SK-N-SH (cell line): ENCODE results near the gene HIGD1C. TPM values are rescaled to one million over a fixed set of nuclear protein-coding genes. Genes with fewer than 3 reads are reported as not detected.

Source experiments
- CTCF ChIA-PET: fragments of 300-600, 350-600 bp; formaldehyde crosslinking; extraction: SDS; loops from one replicate; lab custom pipeline; 2021; lab: Yijun Ruan, JAX
- POLR2A ChIA-PET: fragments of 350-600 bp; sonication (Branson Sonifier 250); formaldehyde crosslinking; extraction: SDS; loops from one replicate; lab custom pipeline; 2020; ENCODE audit warnings: antibody characterized with exemption, inconsistent platforms; lab: Yijun Ruan, JAX
- DNase-seq: peaks from one replicate; pipeline ENCODE4 v3.0.0; 2012
- H2AFZ ChIP-seq: fragments of 200-600 bp; sonication (generic); 2 replicates; pipeline ENCODE4 v1.8.1; 2016; ENCODE audit warnings: antibody characterized with exemption, mild to moderate bottlenecking, low read depth
- H3F3A ChIP-seq: fragments of 200-600 bp; sonication (generic); replicated peaks from 2 replicates; pipeline ENCODE3; 2016; ENCODE audit warnings: antibody characterized with exemption, mild to moderate bottlenecking; ENCODE audit not compliant: insufficient read depth
- H3K27ac ChIP-seq, 2 experiments: fragments of 200-500 bp in 1 of 2; fragments of 200-600 bp in 1 of 2; sonication (Bioruptor generic) in 1 of 2; sonication (generic), shearing (Covaris generic) in 1 of 2; 2 replicates each; pipeline versions ENCODE4 v1.5.1 to v1.6.1; 2014 to 2016; ENCODE audit warnings: low read depth in 2 of 2, inconsistent platforms in 1 of 2, low read length in 1 of 2, mild to moderate bottlenecking in 1 of 2, mixed read lengths in 1 of 2
- H3K27me3 ChIP-seq: fragments of 200-600 bp; sonication (generic), shearing (Covaris generic); 2 replicates; pipeline ENCODE4 v1.6.1; 2016; ENCODE audit warnings: mixed run types; ENCODE audit not compliant: insufficient read depth
- H3K36me3 ChIP-seq, 2 experiments: fragments of 200-500 bp in 1 of 2; fragments of 200-600 bp in 1 of 2; sonication (Bioruptor generic) in 1 of 2; sonication (generic) in 1 of 2; replicated peaks in 1 of 2; 2 replicates each; pipeline versions ENCODE3 to v1.5.1; 2014 to 2016; ENCODE audit warnings: low read length in 1 of 2, mild to moderate bottlenecking in 1 of 2; ENCODE audit not compliant: insufficient read depth in 2 of 2, control insufficient read depth in 1 of 2
- H3K4me1 ChIP-seq, 2 experiments: fragments of 200-500 bp in 1 of 2; fragments of 200-600 bp in 1 of 2; sonication (Bioruptor generic) in 1 of 2; sonication (generic), shearing (Covaris generic) in 1 of 2; 2 replicates each; pipeline versions ENCODE4 v1.5.1 to v1.6.1; 2014 to 2016; ENCODE audit warnings: low read depth in 1 of 2, low read length in 1 of 2, mixed run types in 1 of 2; ENCODE audit not compliant: insufficient read depth in 2 of 2, control insufficient read depth in 1 of 2
- H3K4me2 ChIP-seq: fragments of 200-600 bp; sonication (generic), shearing (Covaris generic); 2 replicates; pipeline ENCODE4 v1.6.1; 2017; ENCODE audit warnings: mixed run types
- H3K4me3 ChIP-seq, 2 experiments: fragments of 200-500 bp in 1 of 2; fragments of 200-600 bp in 1 of 2; sonication (Bioruptor generic) in 1 of 2; sonication (generic), shearing (Covaris generic) in 1 of 2; 2 replicates each; pipeline versions ENCODE4 v1.5.1 to v1.8.1; 2014 to 2016; ENCODE audit warnings: low read depth in 2 of 2, inconsistent platforms in 1 of 2, low read length in 1 of 2, mild to moderate bottlenecking in 1 of 2, mixed read lengths in 1 of 2, moderate library complexity in 1 of 2
- H3K79me2 ChIP-seq: fragments of 200-600 bp; sonication (generic); 2 replicates; pipeline ENCODE4 v1.8.1; 2017; ENCODE audit warnings: mild to moderate bottlenecking; ENCODE audit not compliant: insufficient read depth
- H3K9ac ChIP-seq: fragments of 200-600 bp; sonication (generic); 2 replicates; pipeline ENCODE4 v1.6.1; 2017; ENCODE audit warnings: mixed run types
- H3K9me2 ChIP-seq: fragments of 200-600 bp; sonication (generic); 2 replicates; pipeline ENCODE4 v1.6.1; 2017; ENCODE audit warnings: mixed run types
- H3K9me3 ChIP-seq: fragments of 200-600 bp; sonication (generic); 2 replicates; pipeline ENCODE4 v1.6.1; 2017; ENCODE audit warnings: mixed run types, mild to moderate bottlenecking, moderate library complexity
- H4K20me1 ChIP-seq: fragments of 200-600 bp; sonication (generic); 2 replicates; pipeline ENCODE4 v1.6.1; 2017; ENCODE audit warnings: mild to moderate bottlenecking, mixed run types; ENCODE audit not compliant: insufficient read depth
- EZH2phosphoT487 ChIP-seq: fragments of 200-600 bp; sonication (generic); IDR thresholded peaks from 2 replicates; pipeline ENCODE4 v1.6.1; 2017; ENCODE audit warnings: low read depth, mixed run types, mild to moderate bottlenecking, antibody characterized with exemption, moderate library complexity, borderline replicate concordance
- FOXM1 ChIP-seq: IDR thresholded peaks from 2 replicates; pipeline ENCODE4 v1.4.0; 2012; ENCODE audit warnings: low read depth, mild to moderate bottlenecking
- MEF2A ChIP-seq: IDR thresholded peaks from 2 replicates; pipeline ENCODE4 v1.4.0; 2012; ENCODE audit warnings: low read depth, borderline replicate concordance
- NFIC ChIP-seq: IDR thresholded peaks from 2 replicates; pipeline ENCODE4 v1.4.0; 2012; ENCODE audit warnings: borderline replicate concordance
- RAD21 ChIP-seq: IDR thresholded peaks from 2 replicates; pipeline ENCODE4 v1.6.1; 2012; ENCODE audit warnings: mild to moderate bottlenecking, low read length
- RCOR1 ChIP-seq: fragments of 150-350 bp; IDR thresholded peaks from 2 replicates; pipeline ENCODE4 v1.6.1; 2017; ENCODE audit warnings: antibody characterized with exemption, low read length
- TCF12 ChIP-seq: IDR thresholded peaks from 2 replicates; pipeline ENCODE4 v1.4.0; 2012
- YY1 ChIP-seq: IDR thresholded peaks from 2 replicates; pipeline ENCODE4 v1.4.0; 2012; ENCODE audit warnings: low read depth, mild to moderate bottlenecking
- WGBS: methylation state at CpG from one replicate; pipeline ENCODE4 v1.1.6; 2017; ENCODE audit warnings: low lambda C conversion rate; 5-methylcytosine and 5-hydroxymethylcytosine counted together
- polyA plus RNA-seq, 3 experiments: library from polyadenylated mRNA; depleted of rRNA; stranded (reverse); fragments of >200 nt; gene quantifications; 2 replicates each; pipeline ENCODE4 v1.2.3, GENCODE V29; 2012
- TF ChIP-seq, protein P1 (sequence below): IDR thresholded peaks from 2 replicates; pipeline ENCODE4 v1.4.0; 2012; ENCODE audit warnings: low read depth, borderline replicate concordance
- TF ChIP-seq, protein P2 (sequence below): IDR thresholded peaks from 2 replicates; pipeline ENCODE4 v1.4.0; 2012; ENCODE audit warnings: low read depth, borderline replicate concordance
- TF ChIP-seq, protein P3 (sequence below): IDR thresholded peaks from 2 replicates; pipeline ENCODE4 v1.4.0; 2012; ENCODE audit warnings: low read depth
- TF ChIP-seq, protein P4 (sequence below): IDR thresholded peaks from 2 replicates; pipeline ENCODE4 v1.6.1; 2012; ENCODE audit warnings: mild to moderate bottlenecking, low read depth, low read length, moderate library complexity
- TF ChIP-seq, protein P5 (sequence below): fragments of 200-600 bp; sonication (generic); IDR thresholded peaks from 2 replicates; pipeline ENCODE4 v1.6.1; 2017; ENCODE audit warnings: antibody characterized with exemption, mild to moderate bottlenecking, moderate library complexity

Gene HIGD1C
- polyA plus RNA-seq, 1 of the 3 experiments (the other 2 are of a cell fraction): not detected

DNA sequence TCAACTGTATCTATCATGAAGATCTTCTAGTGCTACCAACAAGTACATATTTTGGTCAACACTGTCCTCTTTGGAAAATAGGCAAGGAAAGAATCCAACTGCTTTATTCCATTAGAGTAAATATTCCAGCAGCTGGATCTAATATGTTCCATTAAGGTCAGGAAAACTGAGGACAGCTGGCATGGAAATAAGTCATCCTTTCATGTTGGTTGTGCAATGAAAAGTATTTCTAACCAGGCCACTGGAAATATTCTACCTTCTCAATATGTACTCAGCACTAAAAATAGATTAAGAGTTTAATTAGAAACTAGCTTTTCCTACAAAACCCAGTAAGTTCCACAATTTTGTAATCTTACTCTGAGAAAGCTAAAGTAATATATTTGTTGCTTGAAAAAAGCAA, 19.6 kb downstream of the HIGD1C start:
- no peak overlapping the region for H3K9ac ChIP-seq
- ChIA-PET POLR2A (no interaction called here), CTCF (interaction anchor here (0.8 to 0.9 kb wide), 2 partner anchors 15 to 147 kb away, joined by 3 to 4 read pairs; no protein-coding TSS in a partner anchor)
- no peak for DNase-seq
- no peak overlapping the region for H3K27ac ChIP-seq
- no peaks in the 10 kb centered on the region for H4K20me1 ChIP-seq
- TF ChIP-seq FOXM1 (no peak), RAD21 (no peak), MEF2A (no peak), RCOR1 (no peak), NFIC (no peak), EZH2phosphoT487 (no peak)
- TF ChIP-seq, protein P1, sequence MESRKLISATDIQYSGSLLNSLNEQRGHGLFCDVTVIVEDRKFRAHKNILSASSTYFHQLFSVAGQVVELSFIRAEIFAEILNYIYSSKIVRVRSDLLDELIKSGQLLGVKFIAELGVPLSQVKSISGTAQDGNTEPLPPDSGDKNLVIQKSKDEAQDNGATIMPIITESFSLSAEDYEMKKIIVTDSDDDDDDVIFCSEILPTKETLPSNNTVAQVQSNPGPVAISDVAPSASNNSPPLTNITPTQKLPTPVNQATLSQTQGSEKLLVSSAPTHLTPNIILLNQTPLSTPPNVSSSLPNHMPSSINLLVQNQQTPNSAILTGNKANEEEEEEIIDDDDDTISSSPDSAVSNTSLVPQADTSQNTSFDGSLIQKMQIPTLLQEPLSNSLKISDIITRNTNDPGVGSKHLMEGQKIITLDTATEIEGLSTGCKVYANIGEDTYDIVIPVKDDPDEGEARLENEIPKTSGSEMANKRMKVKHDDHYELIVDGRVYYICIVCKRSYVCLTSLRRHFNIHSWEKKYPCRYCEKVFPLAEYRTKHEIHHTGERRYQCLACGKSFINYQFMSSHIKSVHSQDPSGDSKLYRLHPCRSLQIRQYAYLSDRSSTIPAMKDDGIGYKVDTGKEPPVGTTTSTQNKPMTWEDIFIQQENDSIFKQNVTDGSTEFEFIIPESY: no peak
- TF ChIP-seq, protein P2, sequence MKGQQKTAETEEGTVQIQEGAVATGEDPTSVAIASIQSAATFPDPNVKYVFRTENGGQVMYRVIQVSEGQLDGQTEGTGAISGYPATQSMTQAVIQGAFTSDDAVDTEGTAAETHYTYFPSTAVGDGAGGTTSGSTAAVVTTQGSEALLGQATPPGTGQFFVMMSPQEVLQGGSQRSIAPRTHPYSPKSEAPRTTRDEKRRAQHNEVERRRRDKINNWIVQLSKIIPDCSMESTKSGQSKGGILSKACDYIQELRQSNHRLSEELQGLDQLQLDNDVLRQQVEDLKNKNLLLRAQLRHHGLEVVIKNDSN: no peak
- TF ChIP-seq, protein P3, sequence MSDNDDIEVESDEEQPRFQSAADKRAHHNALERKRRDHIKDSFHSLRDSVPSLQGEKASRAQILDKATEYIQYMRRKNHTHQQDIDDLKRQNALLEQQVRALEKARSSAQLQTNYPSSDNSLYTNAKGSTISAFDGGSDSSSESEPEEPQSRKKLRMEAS: no peak
- H3K4me1 ChIP-seq: no peaks in the 10 kb centered on the region
- H3K27me3 ChIP-seq: no peaks in the 10 kb centered on the region
- no peak overlapping the region for H3K4me2 ChIP-seq
- H2AFZ ChIP-seq: no peak overlapping the region
- peaks cover 3 to 4% of the 10 kb centered on the region in 2 experiments for H3K36me3 ChIP-seq
- no peaks in the 10 kb centered on the region for H3K79me2 ChIP-seq
- no peaks in the 10 kb centered on the region for H3F3A ChIP-seq
- no peak overlapping the region for H3K4me3 ChIP-seq
- no peaks in the 10 kb centered on the region for H3K9me3 ChIP-seq
- H3K9me2 ChIP-seq: no peaks in the 10 kb centered on the region

DNA sequence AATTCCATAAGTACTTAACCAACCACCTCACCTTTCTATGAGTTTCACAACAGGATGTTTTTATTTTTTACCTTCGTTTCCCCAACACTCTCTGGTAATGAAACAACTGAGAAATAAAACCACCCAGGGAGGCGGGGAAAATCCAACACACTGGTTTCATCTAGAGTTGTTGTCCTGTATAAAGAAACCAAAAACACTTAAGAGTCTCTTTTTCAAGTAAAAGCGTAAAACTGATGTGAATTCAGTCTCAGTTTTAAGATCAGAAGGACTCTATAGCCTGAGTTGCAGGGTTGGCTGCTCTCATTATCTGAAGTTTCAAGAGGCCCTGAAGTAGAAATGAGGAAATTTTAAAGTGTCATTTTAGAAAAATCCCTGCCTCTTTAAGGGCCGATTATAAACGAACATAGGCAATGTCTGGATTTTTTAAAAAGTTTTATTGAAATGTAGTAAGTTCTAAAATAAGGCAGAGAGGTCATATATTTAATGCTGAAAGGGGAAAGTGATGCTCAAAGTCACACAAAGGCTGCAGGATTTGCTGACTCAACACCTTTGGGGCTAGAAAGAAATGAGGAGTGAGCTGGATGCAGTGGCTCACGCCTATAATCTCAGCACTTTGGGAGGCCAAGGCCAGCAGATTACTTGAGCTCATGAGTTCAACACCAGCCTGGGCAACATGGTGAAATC, 27.2 kb downstream of the HIGD1C start:
- no peak for DNase-seq
- Histone ChIP-seq H3K79me2 (no peaks in the 10 kb centered on the region), H3K9me2 (no peaks in the 10 kb centered on the region), H3K4me3 (no peak overlapping the region), H3F3A (peaks cover 8% of the 10 kb centered on the region), H3K36me3 (peaks cover 0 to 11% of the 10 kb centered on the region in 2 experiments), H3K4me2 (no peak overlapping the region), H2AFZ (no peak overlapping the region), H3K4me1 (0 out of 4 replicates have a peak, but pooled peaks cover 0 to under 1% of the 10 kb centered on the region in 2 experiments), H3K9ac (no peak overlapping the region), H3K27me3 (no peaks in the 10 kb centered on the region), H3K27ac (no peak overlapping the region), H4K20me1 (no peaks in the 10 kb centered on the region), H3K9me3 (no peaks in the 10 kb centered on the region)
- WGBS: 82% methylated on average over 6 of the region's 6 CpGs
- ChIA-PET POLR2A (no interaction called here), CTCF (interaction anchor here (1.3 to 2.6 kb wide), 2 partner anchors 154 to 214 kb away, joined by 4 to 9 read pairs; no protein-coding TSS in a partner anchor)
- TF ChIP-seq NFIC (no peak), YY1 (no peak), FOXM1 (no peak), TCF12 (no peak), EZH2phosphoT487 (no peak)
- TF ChIP-seq, protein P1: no peak
- TF ChIP-seq, protein P4, sequence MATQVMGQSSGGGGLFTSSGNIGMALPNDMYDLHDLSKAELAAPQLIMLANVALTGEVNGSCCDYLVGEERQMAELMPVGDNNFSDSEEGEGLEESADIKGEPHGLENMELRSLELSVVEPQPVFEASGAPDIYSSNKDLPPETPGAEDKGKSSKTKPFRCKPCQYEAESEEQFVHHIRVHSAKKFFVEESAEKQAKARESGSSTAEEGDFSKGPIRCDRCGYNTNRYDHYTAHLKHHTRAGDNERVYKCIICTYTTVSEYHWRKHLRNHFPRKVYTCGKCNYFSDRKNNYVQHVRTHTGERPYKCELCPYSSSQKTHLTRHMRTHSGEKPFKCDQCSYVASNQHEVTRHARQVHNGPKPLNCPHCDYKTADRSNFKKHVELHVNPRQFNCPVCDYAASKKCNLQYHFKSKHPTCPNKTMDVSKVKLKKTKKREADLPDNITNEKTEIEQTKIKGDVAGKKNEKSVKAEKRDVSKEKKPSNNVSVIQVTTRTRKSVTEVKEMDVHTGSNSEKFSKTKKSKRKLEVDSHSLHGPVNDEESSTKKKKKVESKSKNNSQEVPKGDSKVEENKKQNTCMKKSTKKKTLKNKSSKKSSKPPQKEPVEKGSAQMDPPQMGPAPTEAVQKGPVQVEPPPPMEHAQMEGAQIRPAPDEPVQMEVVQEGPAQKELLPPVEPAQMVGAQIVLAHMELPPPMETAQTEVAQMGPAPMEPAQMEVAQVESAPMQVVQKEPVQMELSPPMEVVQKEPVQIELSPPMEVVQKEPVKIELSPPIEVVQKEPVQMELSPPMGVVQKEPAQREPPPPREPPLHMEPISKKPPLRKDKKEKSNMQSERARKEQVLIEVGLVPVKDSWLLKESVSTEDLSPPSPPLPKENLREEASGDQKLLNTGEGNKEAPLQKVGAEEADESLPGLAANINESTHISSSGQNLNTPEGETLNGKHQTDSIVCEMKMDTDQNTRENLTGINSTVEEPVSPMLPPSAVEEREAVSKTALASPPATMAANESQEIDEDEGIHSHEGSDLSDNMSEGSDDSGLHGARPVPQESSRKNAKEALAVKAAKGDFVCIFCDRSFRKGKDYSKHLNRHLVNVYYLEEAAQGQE: no peak
- TF ChIP-seq, protein P5, sequence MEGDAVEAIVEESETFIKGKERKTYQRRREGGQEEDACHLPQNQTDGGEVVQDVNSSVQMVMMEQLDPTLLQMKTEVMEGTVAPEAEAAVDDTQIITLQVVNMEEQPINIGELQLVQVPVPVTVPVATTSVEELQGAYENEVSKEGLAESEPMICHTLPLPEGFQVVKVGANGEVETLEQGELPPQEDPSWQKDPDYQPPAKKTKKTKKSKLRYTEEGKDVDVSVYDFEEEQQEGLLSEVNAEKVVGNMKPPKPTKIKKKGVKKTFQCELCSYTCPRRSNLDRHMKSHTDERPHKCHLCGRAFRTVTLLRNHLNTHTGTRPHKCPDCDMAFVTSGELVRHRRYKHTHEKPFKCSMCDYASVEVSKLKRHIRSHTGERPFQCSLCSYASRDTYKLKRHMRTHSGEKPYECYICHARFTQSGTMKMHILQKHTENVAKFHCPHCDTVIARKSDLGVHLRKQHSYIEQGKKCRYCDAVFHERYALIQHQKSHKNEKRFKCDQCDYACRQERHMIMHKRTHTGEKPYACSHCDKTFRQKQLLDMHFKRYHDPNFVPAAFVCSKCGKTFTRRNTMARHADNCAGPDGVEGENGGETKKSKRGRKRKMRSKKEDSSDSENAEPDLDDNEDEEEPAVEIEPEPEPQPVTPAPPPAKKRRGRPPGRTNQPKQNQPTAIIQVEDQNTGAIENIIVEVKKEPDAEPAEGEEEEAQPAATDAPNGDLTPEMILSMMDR: no peak
- TF ChIP-seq, protein P3: no peak
